DND-41 (cell line): ENCODE data around the gene FUBP1.

Experiments used
- ATAC-seq: fragments of 200-7000 bp; cut with Tn5 transposase; 3 replicates; pipeline ENCODE4 v1.9.1; 2021; ENCODE audit warnings: low read depth; ENCODE audit not compliant: insufficient read depth
- DNase-seq: peaks from one replicate; pipeline ENCODE4 v3.0.0-alpha.2; 2020
- H2AFZ ChIP-seq: 2 replicates; pipeline ENCODE4 v1.6.0; 2012; ENCODE audit warnings: low read depth, low read length
- H3K27ac ChIP-seq: 2 replicates; pipeline ENCODE4 v1.5.1; 2012; ENCODE audit warnings: low read length, inconsistent platforms
- H3K27me3 ChIP-seq: fragments of 200-600 bp; sonication (generic); 2 replicates; pipeline ENCODE4 v1.6.0; 2012; ENCODE audit warnings: low read length, mild to moderate bottlenecking, inconsistent platforms; ENCODE audit not compliant: insufficient read depth, poor library complexity
- H3K36me3 ChIP-seq: 2 replicates; pipeline ENCODE4 v1.5.1; 2012; ENCODE audit warnings: low read length, inconsistent platforms; ENCODE audit not compliant: insufficient read depth
- H3K4me1 ChIP-seq: 2 replicates; pipeline ENCODE4 v1.5.1; 2012; ENCODE audit warnings: mild to moderate bottlenecking, low read length; ENCODE audit not compliant: insufficient read depth
- H3K4me2 ChIP-seq: 2 replicates; pipeline ENCODE4 v1.6.0; 2012; ENCODE audit warnings: mild to moderate bottlenecking, moderate library complexity, low read length, inconsistent platforms; ENCODE audit not compliant: insufficient read depth
- H3K4me3 ChIP-seq, 2 experiments: fragments of 200-600 bp in 1 of 2; shearing (Covaris generic) in 1 of 2; 2 replicates each; pipeline ENCODE4 v1.5.1; 2012 to 2016; ENCODE audit warnings: inconsistent platforms in 2 of 2, low read length in 2 of 2, mild to moderate bottlenecking in 2 of 2, low read depth in 1 of 2, moderate library complexity in 1 of 2
- H3K79me2 ChIP-seq: 2 replicates; pipeline ENCODE4 v1.6.0; 2012; ENCODE audit warnings: low read length, inconsistent platforms; ENCODE audit not compliant: insufficient read depth
- H3K9ac ChIP-seq: 2 replicates; pipeline ENCODE4 v1.6.0; 2012; ENCODE audit warnings: low read depth, mild to moderate bottlenecking, inconsistent platforms, low read length, moderate library complexity
- H3K9me3 ChIP-seq: 2 replicates; pipeline ENCODE4 v1.5.1; 2012; ENCODE audit warnings: low read length, moderate library complexity, mild to moderate bottlenecking, inconsistent platforms; ENCODE audit not compliant: insufficient read depth, severe bottlenecking
- H4K20me1 ChIP-seq: 2 replicates; pipeline ENCODE4 v1.6.0; 2012; ENCODE audit warnings: low read length; ENCODE audit not compliant: insufficient read depth
- CTCF ChIP-seq: IDR thresholded peaks from 2 replicates; pipeline ENCODE4 v1.5.1; 2012; ENCODE audit warnings: borderline replicate concordance, low read length, moderate library complexity, mild to moderate bottlenecking; ENCODE audit not compliant: poor library complexity, severe bottlenecking; ENCODE audit errors: extremely low read depth
- EZH2 ChIP-seq: IDR thresholded peaks from 3 replicates; pipeline ENCODE4 v1.6.1; 2012; ENCODE audit warnings: borderline replicate concordance, low read depth, mild to moderate bottlenecking, moderate library complexity, low read length, inconsistent platforms; ENCODE audit not compliant: severe bottlenecking

FUBP1 gene

GRCh38 chr1:77953907-77954306 lies 25.0 kb downstream of the FUBP1 start:
- no peak overlapping the region for H3K4me3 ChIP-seq
- no peak for DNase-seq

GRCh38 chr1:77951328-77951727 lies 27.5 kb downstream of the FUBP1 start:
- TF ChIP-seq CTCF = no peak
- no peak for TF ChIP-seq EZH2
- Histone ChIP-seq H3K4me3 (no peak overlapping the region), H3K9me3 (no peaks in the 10 kb centered on the region), H3K27me3 (no peaks in the 10 kb centered on the region), H2AFZ (no peak overlapping the region), H3K27ac (no peak overlapping the region), H3K79me2 (peaks cover 51% of the 10 kb centered on the region), H3K36me3 (peaks cover 97% of the 10 kb centered on the region), H3K9ac (no peak overlapping the region), H3K4me2 (no peak overlapping the region), H3K4me1 (no peaks in the 10 kb centered on the region), H4K20me1 (peaks cover 12% of the 10 kb centered on the region; the same call in 1 of the 2 replicates)
- ATAC-seq (0 out of 3 replicates have a peak, but pooled peaks have one; percentile 16), DNase-seq (no peak)

More at GRCh38 chr1:77953907-77954306, 25.0 kb downstream of the FUBP1 start:
- peaks cover 25% of the 10 kb centered on the region; the same call in 1 of the 2 replicates for H4K20me1 ChIP-seq
- no peaks in the 10 kb centered on the region for H3K27me3 ChIP-seq
- no peaks in the 10 kb centered on the region for H3K4me1 ChIP-seq
- H3K9ac ChIP-seq = no peak overlapping the region
- H3K4me2 ChIP-seq = no peak overlapping the region
- H2AFZ ChIP-seq = no peak overlapping the region
- H3K36me3 ChIP-seq = peaks cover 97% of the 10 kb centered on the region
- peaks cover 73% of the 10 kb centered on the region for H3K79me2 ChIP-seq
- TF ChIP-seq CTCF (no peak), EZH2 (no peak)
- ATAC-seq = no peak
- no peak overlapping the region for H3K27ac ChIP-seq
- H3K9me3 ChIP-seq = no peaks in the 10 kb centered on the region

- ATAC-seq = no peak
Observed at GRCh38 chr1:77950873-77951272, 28.0 kb downstream of the FUBP1 start.

More at GRCh38 chr1:77950873-77951272, 28.0 kb downstream of the FUBP1 start:
- no peak overlapping the region for H3K9ac ChIP-seq
- peaks cover 12% of the 10 kb centered on the region; the same call in 1 of the 2 replicates for H4K20me1 ChIP-seq
- H3K27me3 ChIP-seq = no peaks in the 10 kb centered on the region
- no peak for TF ChIP-seq CTCF
- no peak for TF ChIP-seq EZH2
- H3K36me3 ChIP-seq = peaks cover 95% of the 10 kb centered on the region
- H3K4me1 ChIP-seq = no peaks in the 10 kb centered on the region
- H3K4me2 ChIP-seq = no peak overlapping the region
- no peak overlapping the region for H3K27ac ChIP-seq
- DNase-seq = no peak
- no peak overlapping the region for H3K4me3 ChIP-seq
- no peak overlapping the region for H2AFZ ChIP-seq
- H3K9me3 ChIP-seq = no peaks in the 10 kb centered on the region
- peaks cover 49% of the 10 kb centered on the region for H3K79me2 ChIP-seq
